ENCODE results near the gene ABCA4.

The ABCA4 gene

GRCh38 chr1:93989601-93990000 lies 131.3 kb downstream of the ABCA4 start:
- Histone ChIP-seq H4K20me1 (no peaks in the 10 kb centered on the region), H3K27ac (no peak overlapping the region), H3K4me3 (no peak overlapping the region), H3K9ac (no peak overlapping the region), H3K36me3 (no peaks in the 10 kb centered on the region), H3K4me2 (no peak overlapping the region), H3K27me3 (no peaks in the 10 kb centered on the region), H3K4me1 (peaks cover 15% of the 10 kb centered on the region; the same call in 1 of the 2 replicates), H3K9me3 (no peaks in the 10 kb centered on the region)
- TF ChIP-seq Cebpa-rat (IDR thresholded peaks at IDR 0.05): no peak

GRCh38 chr1:93988634-93989350 lies 132.2 kb downstream of the ABCA4 start:
- Histone ChIP-seq H3K36me3 (no peaks in the 10 kb centered on the region), H3K27ac (no peak overlapping the region), H3K27me3 (no peaks in the 10 kb centered on the region), H4K20me1 (no peaks in the 10 kb centered on the region), H3K4me2 (no peak overlapping the region), H3K4me1 (peaks cover 15% of the 10 kb centered on the region; the same call in 1 of the 2 replicates), H3K9ac (no peak overlapping the region), H3K9me3 (no peaks in the 10 kb centered on the region), H3K4me3 (no peak overlapping the region)
- no peak for TF ChIP-seq Cebpa-rat (IDR thresholded peaks at IDR 0.05)

- TF ChIP-seq Cebpa-rat (IDR thresholded peaks at IDR 0.05): no peak
- no peaks in the 10 kb centered on the region for H3K9me3 ChIP-seq
- H3K4me2 ChIP-seq: no peak overlapping the region
- no peak overlapping the region for H3K27ac ChIP-seq
- no peaks in the 10 kb centered on the region for H3K36me3 ChIP-seq
- H4K20me1 ChIP-seq: no peaks in the 10 kb centered on the region
- H3K9ac ChIP-seq: no peak overlapping the region
- no peak overlapping the region for H3K4me3 ChIP-seq
- H3K27me3 ChIP-seq: no peaks in the 10 kb centered on the region
- peaks cover 9% of the 10 kb centered on the region for H3K4me1 ChIP-seq
Measured at GRCh38 chr1:93981274-93981667, 139.7 kb downstream of the ABCA4 start.

- Histone ChIP-seq H3K4me2 (peak overlapping the region; percentile 32), H3K36me3 (no peaks in the 10 kb centered on the region), H3K9ac (no peak overlapping the region), H3K27ac (no peak overlapping the region), H3K4me3 (no peak overlapping the region), H3K9me3 (no peaks in the 10 kb centered on the region), H4K20me1 (no peaks in the 10 kb centered on the region), H3K4me1 (peaks cover 9% of the 10 kb centered on the region), H3K27me3 (no peaks in the 10 kb centered on the region)
- no peak for TF ChIP-seq Cebpa-rat (IDR thresholded peaks at IDR 0.05)
Measured at GRCh38 chr1:93980320-93981273, 140.4 kb downstream of the ABCA4 start.

- Histone ChIP-seq H4K20me1 (no peaks in the 10 kb centered on the region), H3K9me3 (no peaks in the 10 kb centered on the region), H3K9ac (no peak overlapping the region), H3K36me3 (no peaks in the 10 kb centered on the region), H3K4me2 (peak overlapping the region; percentile 32), H3K4me1 (peaks cover 9% of the 10 kb centered on the region), H3K4me3 (no peak overlapping the region), H3K27ac (no peak overlapping the region), H3K27me3 (no peaks in the 10 kb centered on the region)
- no peak for TF ChIP-seq Cebpa-rat (IDR thresholded peaks at IDR 0.05)
Measured at GRCh38 chr1:93979718-93980319, 141.1 kb downstream of the ABCA4 start.

- H3K9me3 ChIP-seq: no peaks in the 10 kb centered on the region
Measured at GRCh38 chr1:93979040-93979717, 141.8 kb downstream of the ABCA4 start.

GRCh38 chr1:93977598-93977945 lies 143.4 kb downstream of the ABCA4 start:
- Histone ChIP-seq H3K27me3 (no peaks in the 10 kb centered on the region), H3K27ac (no peak overlapping the region), H3K4me2 (no peak overlapping the region), H3K9ac (no peak overlapping the region), H3K36me3 (no peaks in the 10 kb centered on the region), H4K20me1 (no peaks in the 10 kb centered on the region), H3K4me1 (peaks cover 9% of the 10 kb centered on the region), H3K4me3 (no peak overlapping the region), H3K9me3 (no peaks in the 10 kb centered on the region)
- TF ChIP-seq Cebpa-rat (IDR thresholded peaks at IDR 0.05): no peak

More at GRCh38 chr1:93979040-93979717, 141.8 kb downstream of the ABCA4 start:
- peaks cover 9% of the 10 kb centered on the region for H3K4me1 ChIP-seq
- no peaks in the 10 kb centered on the region for H3K27me3 ChIP-seq
- no peaks in the 10 kb centered on the region for H4K20me1 ChIP-seq
- no peak overlapping the region for H3K4me2 ChIP-seq
- no peaks in the 10 kb centered on the region for H3K36me3 ChIP-seq
- H3K4me3 ChIP-seq: no peak overlapping the region
- no peak for TF ChIP-seq Cebpa-rat (IDR thresholded peaks at IDR 0.05)
- H3K9ac ChIP-seq: no peak overlapping the region
- no peak overlapping the region for H3K27ac ChIP-seq

GRCh38 chr1:93976711-93977597 lies 144.0 kb downstream of the ABCA4 start:
- H4K20me1 ChIP-seq: no peaks in the 10 kb centered on the region
- H3K9ac ChIP-seq: no peak overlapping the region
- H3K4me1 ChIP-seq: peaks cover 9% of the 10 kb centered on the region
- no peak overlapping the region for H3K4me3 ChIP-seq
- H3K27ac ChIP-seq: no peak overlapping the region
- no peaks in the 10 kb centered on the region for H3K9me3 ChIP-seq
- no peak for TF ChIP-seq Cebpa-rat (IDR thresholded peaks at IDR 0.05)
- no peaks in the 10 kb centered on the region for H3K27me3 ChIP-seq
- H3K36me3 ChIP-seq: no peaks in the 10 kb centered on the region
- H3K4me2 ChIP-seq: no peak overlapping the region

- TF ChIP-seq Cebpa-rat (IDR thresholded peaks at IDR 0.05): no peak
- no peaks in the 10 kb centered on the region for H4K20me1 ChIP-seq
- no peak overlapping the region for H3K4me2 ChIP-seq
- peaks cover 9% of the 10 kb centered on the region for H3K4me1 ChIP-seq
- H3K4me3 ChIP-seq: no peak overlapping the region
- H3K9ac ChIP-seq: no peak overlapping the region
- H3K9me3 ChIP-seq: no peaks in the 10 kb centered on the region
- H3K27ac ChIP-seq: no peak overlapping the region
- no peaks in the 10 kb centered on the region for H3K27me3 ChIP-seq
- H3K36me3 ChIP-seq: no peaks in the 10 kb centered on the region
Measured at GRCh38 chr1:93976291-93976690, 144.7 kb downstream of the ABCA4 start.
